HepG2 (cell line): ENCODE data around the gene RTN3. TPM values are rescaled to one million over a fixed set of nuclear protein-coding genes. Genes with fewer than 3 reads are reported as not detected.

Source experiments
- ARNT2 ChIP-seq: sonication (generic); formaldehyde crosslinking; IDR thresholded peaks from 2 replicates; pipeline ENCODE4 v1.8.0; 2022; ENCODE audit warnings: mild to moderate bottlenecking, low read depth, missing genetic modification reagents, moderate library complexity
- CBX2 ChIP-seq, 2 experiments: fragments of 200-600 bp in 1 of 2; sonication (generic); formaldehyde crosslinking in 1 of 2; IDR thresholded peaks; 2 replicates each; pipeline versions ENCODE4 v1.7.0 to v1.8.1; 2018 to 2022; ENCODE audit warnings: low read depth in 2 of 2, low read length in 1 of 2, mild to moderate bottlenecking in 1 of 2, missing genetic modification reagents in 1 of 2
- EED ChIP-seq: sonication (generic); formaldehyde crosslinking; IDR thresholded peaks from 2 replicates; pipeline ENCODE4 v1.5.0; 2020; ENCODE audit warnings: mild to moderate bottlenecking, missing genetic modification reagents
- ELF1 ChIP-seq: sonication (generic); formaldehyde crosslinking; IDR thresholded peaks from 2 replicates; pipeline ENCODE4 v1.4.0; 2020; ENCODE audit warnings: missing genetic modification reagents
- HDAC2 ChIP-seq: sonication (generic); formaldehyde crosslinking; IDR thresholded peaks from 2 replicates; pipeline ENCODE4 v1.4.0; 2020; ENCODE audit warnings: missing genetic modification reagents
- HMGXB4 ChIP-seq, 2 experiments: sonication (generic) in 1 of 2; formaldehyde crosslinking in 1 of 2; IDR thresholded peaks; 2 replicates each; pipeline versions ENCODE4 v1.4.0 to v1.6.1; 2018 to 2020; ENCODE audit warnings: missing genetic modification reagents in 2 of 2, borderline replicate concordance in 1 of 2, low read depth in 1 of 2, mild to moderate bottlenecking in 1 of 2, missing biosample characterization in 1 of 2
- IRX3 ChIP-seq: sonication (generic); formaldehyde crosslinking; IDR thresholded peaks from 2 replicates; pipeline ENCODE4 v1.8.1; 2023; ENCODE audit warnings: mild to moderate bottlenecking, low read depth, missing genetic modification reagents, borderline replicate concordance
- MXI1 ChIP-seq: IDR thresholded peaks from 3 replicates; pipeline ENCODE4 v1.6.1; 2012; ENCODE audit warnings: low read depth, low read length, inconsistent platforms, borderline replicate concordance
- NR1H2 ChIP-seq: sonication (generic); formaldehyde crosslinking; IDR thresholded peaks from 2 replicates; pipeline ENCODE4 v1.8.1; 2022; ENCODE audit warnings: low read depth, missing genetic modification reagents, borderline replicate concordance
- RARG ChIP-seq: sonication (generic); formaldehyde crosslinking; IDR thresholded peaks from 2 replicates; pipeline ENCODE4 v1.4.0; 2020; ENCODE audit warnings: low read depth, mild to moderate bottlenecking, missing genetic modification reagents
- TFAP4 ChIP-seq: sonication (generic); IDR thresholded peaks from 2 replicates; pipeline ENCODE4 v1.6.1; 2016; ENCODE audit warnings: low read depth, borderline replicate concordance
- ZNF275 ChIP-seq: sonication (generic); formaldehyde crosslinking; IDR thresholded peaks from 2 replicates; pipeline ENCODE4 v1.8.0; 2022; ENCODE audit warnings: missing genetic modification reagents, mild to moderate bottlenecking, inconsistent platforms, borderline replicate concordance
- ZNF44 ChIP-seq: sonication (generic); formaldehyde crosslinking; IDR thresholded peaks from 2 replicates; pipeline ENCODE4 v1.5.1; 2020; ENCODE audit warnings: mild to moderate bottlenecking, missing genetic modification reagents
- ZNF770 ChIP-seq: sonication (generic); formaldehyde crosslinking; IDR thresholded peaks from 2 replicates; pipeline ENCODE4 v1.5.0; 2020; ENCODE audit warnings: mild to moderate bottlenecking, missing genetic modification reagents
- polyA plus RNA-seq, 8 experiments: library from polyadenylated mRNA; depleted of rRNA in 3 of 8; stranded (reverse) in 7 of 8; unstranded in 1 of 8; fragments of >200 nt; fragmentation: Illumina TruSeq in 4 of 8; extraction: Trizol in 4 of 8; gene quantifications; 2 replicates each; pipeline versions ENCODE4 v1.2.1 to v1.2.3, GENCODE V29; 2011 to 2016; ENCODE audit warnings: low read depth in 4 of 8, missing spikeins in 1 of 8, mixed read lengths in 1 of 8; ENCODE audit not compliant: insufficient read depth in 1 of 8
- total RNA-seq, 5 experiments: library from RNA; depleted of rRNA; stranded (reverse); fragments of >200 nt; fragmentation: Illumina TruSeq; extraction: Trizol; gene quantifications; 2 replicates each; pipeline ENCODE4 v1.2.3, GENCODE V29; 2016; ENCODE audit warnings: low read depth in 1 of 5
- TF ChIP-seq, protein P1 (sequence below): IDR thresholded peaks from 2 replicates; pipeline ENCODE4 v1.6.1; 2012; ENCODE audit warnings: inconsistent platforms
- TF ChIP-seq, protein P2 (sequence below): sonication (generic); formaldehyde crosslinking; IDR thresholded peaks from 2 replicates; pipeline ENCODE4 v1.5.1; 2020; ENCODE audit warnings: mild to moderate bottlenecking, moderate library complexity, missing genetic modification reagents
- TF ChIP-seq, protein P3 (sequence below): sonication (generic); formaldehyde crosslinking; conservative IDR thresholded peaks from 2 replicates; pipeline ENCODE4 v1.8.1; 2023; ENCODE audit warnings: missing genetic modification reagents

Gene RTN3
- total and polyA plus RNA-seq, 2 of the 13 experiments (the other 11 are each of a cell fraction or from before 2014, with no cell fraction given): 32.2 to 41.1 TPM

DNA sequence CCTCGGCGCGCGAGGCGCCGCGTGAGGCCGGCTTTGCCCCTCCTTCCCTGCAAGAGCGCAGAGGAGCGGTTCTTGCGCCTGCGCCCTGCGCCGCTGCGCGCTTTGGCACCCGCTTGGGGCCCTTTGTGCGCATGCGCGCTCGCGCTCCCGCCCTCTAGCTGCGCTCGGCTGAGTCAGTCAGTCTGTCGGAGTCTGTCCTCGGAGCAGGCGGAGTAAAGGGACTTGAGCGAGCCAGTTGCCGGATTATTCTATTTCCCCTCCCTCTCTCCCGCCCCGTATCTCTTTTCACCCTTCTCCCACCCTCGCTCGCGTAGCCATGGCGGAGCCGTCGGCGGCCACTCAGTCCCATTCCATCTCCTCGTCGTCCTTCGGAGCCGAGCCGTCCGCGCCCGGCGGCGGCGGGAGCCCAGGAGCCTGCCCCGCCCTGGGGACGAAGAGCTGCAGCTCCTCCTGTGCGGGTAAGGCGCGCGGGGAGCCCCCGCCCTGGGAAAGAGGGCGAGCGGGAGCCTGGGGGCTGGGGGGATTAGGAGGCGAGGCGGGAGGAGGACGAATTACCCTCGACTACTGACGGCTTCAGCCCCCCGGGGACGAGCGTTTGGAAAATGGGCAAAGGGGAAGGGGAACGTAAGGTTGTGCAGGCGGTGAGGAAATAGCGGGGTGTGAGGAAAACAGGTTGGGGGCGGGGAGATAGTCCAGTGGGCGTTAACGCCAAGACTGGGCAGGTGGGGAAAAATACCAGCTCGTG lies at the start of gene RTN3 (continued):
- TF ChIP-seq ZNF275 (CRISPR knock-in tag): peak; percentile 26; the same call in 1 of the 2 replicates
- TF ChIP-seq IRX3: no peak
- TF ChIP-seq HMGXB4 (CRISPR knock-in tag; IDR thresholded peaks at IDR 0.05; ENCODE audit: borderline replicate concordance in 1 of 2, low read depth in 1 of 2): peak; percentile 80 to 88; a peak in 3 of 4 replicates
- TF ChIP-seq ELF1: no peak
- TF ChIP-seq RARG (CRISPR knock-in tag): no peak
- no peak for TF ChIP-seq EED
- no peak for TF ChIP-seq NR1H2
- peak; percentile 83 for TF ChIP-seq ARNT2 (CRISPR knock-in tag)
- no peak for TF ChIP-seq TFAP4
- no peak for TF ChIP-seq ZNF44 (CRISPR knock-in tag)
- TF ChIP-seq, protein P1, sequence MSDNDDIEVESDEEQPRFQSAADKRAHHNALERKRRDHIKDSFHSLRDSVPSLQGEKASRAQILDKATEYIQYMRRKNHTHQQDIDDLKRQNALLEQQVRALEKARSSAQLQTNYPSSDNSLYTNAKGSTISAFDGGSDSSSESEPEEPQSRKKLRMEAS: peak; percentile 83
- peak; percentile 68; the same call in 1 of the 3 replicates for TF ChIP-seq MXI1
- peak; percentile 21; the same call in 1 of the 2 replicates for TF ChIP-seq HDAC2 (CRISPR knock-in tag)
- TF ChIP-seq, protein P2, sequence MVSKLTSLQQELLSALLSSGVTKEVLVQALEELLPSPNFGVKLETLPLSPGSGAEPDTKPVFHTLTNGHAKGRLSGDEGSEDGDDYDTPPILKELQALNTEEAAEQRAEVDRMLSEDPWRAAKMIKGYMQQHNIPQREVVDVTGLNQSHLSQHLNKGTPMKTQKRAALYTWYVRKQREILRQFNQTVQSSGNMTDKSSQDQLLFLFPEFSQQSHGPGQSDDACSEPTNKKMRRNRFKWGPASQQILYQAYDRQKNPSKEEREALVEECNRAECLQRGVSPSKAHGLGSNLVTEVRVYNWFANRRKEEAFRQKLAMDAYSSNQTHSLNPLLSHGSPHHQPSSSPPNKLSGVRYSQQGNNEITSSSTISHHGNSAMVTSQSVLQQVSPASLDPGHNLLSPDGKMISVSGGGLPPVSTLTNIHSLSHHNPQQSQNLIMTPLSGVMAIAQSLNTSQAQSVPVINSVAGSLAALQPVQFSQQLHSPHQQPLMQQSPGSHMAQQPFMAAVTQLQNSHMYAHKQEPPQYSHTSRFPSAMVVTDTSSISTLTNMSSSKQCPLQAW (CRISPR knock-in tag): peak; percentile 56; the same call in 1 of the 2 replicates
- no peak for TF ChIP-seq CBX2 (IDR thresholded peaks at IDR 0.05; ENCODE audit: low read depth, low read length)
- peak; percentile 57; the same call in 1 of the 2 replicates for TF ChIP-seq CBX2 (CRISPR knock-in tag; IDR thresholded peaks at IDR 0.05; ENCODE audit: low read depth)
- TF ChIP-seq, protein P3, sequence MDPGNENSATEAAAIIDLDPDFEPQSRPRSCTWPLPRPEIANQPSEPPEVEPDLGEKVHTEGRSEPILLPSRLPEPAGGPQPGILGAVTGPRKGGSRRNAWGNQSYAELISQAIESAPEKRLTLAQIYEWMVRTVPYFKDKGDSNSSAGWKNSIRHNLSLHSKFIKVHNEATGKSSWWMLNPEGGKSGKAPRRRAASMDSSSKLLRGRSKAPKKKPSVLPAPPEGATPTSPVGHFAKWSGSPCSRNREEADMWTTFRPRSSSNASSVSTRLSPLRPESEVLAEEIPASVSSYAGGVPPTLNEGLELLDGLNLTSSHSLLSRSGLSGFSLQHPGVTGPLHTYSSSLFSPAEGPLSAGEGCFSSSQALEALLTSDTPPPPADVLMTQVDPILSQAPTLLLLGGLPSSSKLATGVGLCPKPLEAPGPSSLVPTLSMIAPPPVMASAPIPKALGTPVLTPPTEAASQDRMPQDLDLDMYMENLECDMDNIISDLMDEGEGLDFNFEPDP (CRISPR knock-in tag): no peak
- no peak for TF ChIP-seq ZNF770 (CRISPR knock-in tag)
